Transverse colon (tissue), 4 donors: Measurements from ENCODE around the gene FBXO47. TPM values are rescaled to one million over a fixed set of nuclear protein-coding genes. Genes with fewer than 3 reads are reported as not detected.
"Not testable (repeated sequence)": the region's sequence is repeated elsewhere in the genome, so short reads cannot be mapped to it uniquely, and the experiment has no call there.

Source experiments
- DNase-seq: peaks from one replicate; pipeline ENCODE4 v3.0.0-alpha.2; 2019
- H3K27ac ChIP-seq, 4 donors: fragments of 200-600 bp; sonication (generic); 2 replicates each; pipeline ENCODE4 v1.5.1; 2016 to 2018; ENCODE audit warnings: inconsistent platforms in 4 of 4
- H3K27me3 ChIP-seq: fragments of 200-600 bp; sonication (generic); 2 replicates; pipeline ENCODE4 v1.5.1; 2017; ENCODE audit warnings: inconsistent platforms
- H3K36me3 ChIP-seq, 4 donors: fragments of 200-600 bp; sonication (generic); 2 replicates each; pipeline ENCODE4 v1.5.1; 2017 to 2019; ENCODE audit warnings: inconsistent platforms in 4 of 4
- H3K4me1 ChIP-seq, 4 donors: fragments of 200-600 bp; sonication (generic); 2 replicates each; pipeline ENCODE4 v1.5.1; 2017 to 2020; ENCODE audit warnings: inconsistent platforms in 4 of 4
- H3K4me3 ChIP-seq, 4 donors: fragments of 200-600 bp; sonication (generic); 1 replicate in 1 of 4; 2 replicates in 3 of 4; pipeline versions ENCODE4 v1.5.1 to v1.6.1; 2017 to 2019; ENCODE audit warnings: inconsistent platforms in 4 of 4
- H3K9me3 ChIP-seq, 2 donors: fragments of 200-600 bp; sonication (generic); 2 replicates each; pipeline ENCODE4 v1.5.1; 2017 to 2019; ENCODE audit warnings: inconsistent platforms in 2 of 2
- EP300 ChIP-seq: sonication (generic); formaldehyde crosslinking; IDR thresholded peaks from one replicate; pipeline ENCODE4 v1.6.1; 2017; ENCODE audit warnings: antibody characterized with exemption, low read depth
- POLR2A ChIP-seq: fragments of 450-650 bp; IDR thresholded peaks from one replicate; pipeline ENCODE4 v1.6.1; 2016; ENCODE audit warnings: antibody characterized with exemption, mild to moderate bottlenecking, moderate library complexity
- POLR2AphosphoS5 ChIP-seq, 3 donors: sonication (generic); formaldehyde crosslinking; IDR thresholded peaks; one replicate each; pipeline ENCODE4 v1.6.1; 2016; ENCODE audit warnings: antibody characterized with exemption in 3 of 3
- WGBS, 2 donors: methylation state at CpG; one replicate each; pipeline ENCODE4 v1.1.5; 2018; ENCODE audit warnings: low coverage in 1 of 2; 5-methylcytosine and 5-hydroxymethylcytosine counted together
- in situ Hi-C, 4 donors: fragments of 200-750 bp; cut with MboI; loops; one replicate each; pipeline versions ENCODE4 v1.15.0 to v1.15.1; 2017; ENCODE audit warnings: low sequenced_read_pairs in 3 of 4, low pct_ligation_motif_present in 1 of 4, low pct_unique_long_range_greater_than_20kb in 1 of 4
- intact Hi-C: fragments of 100-400 bp; cut with DNase I; formaldehyde crosslinking; loops from one replicate; pipeline ENCODE4 v1.15.1; 2023; ENCODE audit warnings: low total_unique reads
- total RNA-seq, 4 donors: library from RNA; depleted of rRNA; stranded (reverse); fragments of >200 nt; gene quantifications; one replicate each; pipeline ENCODE4 v1.1.0, GENCODE V29; 2016
- TF ChIP-seq, protein P1 (sequence below), 5 experiments: fragments of 200-600 bp in 3 of 5; fragments of 450-650 bp in 2 of 5; sonication (generic) in 3 of 5; IDR thresholded peaks; 1 replicate in 2 of 5; 2 replicates in 3 of 5; pipeline ENCODE4 v1.5.1; 2016 to 2017; ENCODE audit warnings: antibody characterized with exemption in 5 of 5, inconsistent platforms in 3 of 5, mild to moderate bottlenecking in 2 of 5, moderate library complexity in 1 of 5

Gene FBXO47
- total RNA-seq, 4 donors from 2014 or later: not detected

DNA sequence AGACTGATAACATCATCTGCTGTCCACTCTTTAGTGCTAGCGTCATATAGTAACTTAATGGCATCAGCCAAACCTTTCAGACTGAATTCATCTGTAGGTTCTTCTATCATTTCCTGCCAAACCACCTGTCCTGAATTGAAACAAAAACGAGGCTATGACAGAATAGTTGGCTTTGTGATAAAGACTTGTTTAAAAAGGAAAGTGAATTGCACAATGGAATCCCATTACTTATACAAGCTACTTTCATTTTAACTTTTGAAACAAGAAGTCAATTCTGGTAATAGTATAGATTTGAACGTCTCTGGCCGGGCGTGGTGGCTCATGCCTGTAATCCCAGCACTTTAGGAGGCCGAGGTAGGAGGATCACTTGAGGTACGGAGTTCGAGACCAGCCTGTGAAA, 23.6 kb downstream of the FBXO47 start:
- Histone ChIP-seq H3K27ac (no peak overlapping the region), H3K4me3 (no peak overlapping the region), H3K9me3 (no peaks in the 10 kb centered on the region), H3K4me1 (peaks cover 0 to 8% (median 2%) of the 10 kb centered on the region in 4 donors), H3K36me3 (no peaks in the 10 kb centered on the region), H3K27me3 (peaks cover under 1% of the 10 kb centered on the region)
- 45 to 47% methylated on average over 8 of the region's 8 CpGs for WGBS, 2 donors
- no peak for TF ChIP-seq POLR2AphosphoS5 (IDR thresholded peaks at IDR 0.05)
- TF ChIP-seq POLR2A: no peak
- TF ChIP-seq EP300: no peak
- TF ChIP-seq, protein P1, sequence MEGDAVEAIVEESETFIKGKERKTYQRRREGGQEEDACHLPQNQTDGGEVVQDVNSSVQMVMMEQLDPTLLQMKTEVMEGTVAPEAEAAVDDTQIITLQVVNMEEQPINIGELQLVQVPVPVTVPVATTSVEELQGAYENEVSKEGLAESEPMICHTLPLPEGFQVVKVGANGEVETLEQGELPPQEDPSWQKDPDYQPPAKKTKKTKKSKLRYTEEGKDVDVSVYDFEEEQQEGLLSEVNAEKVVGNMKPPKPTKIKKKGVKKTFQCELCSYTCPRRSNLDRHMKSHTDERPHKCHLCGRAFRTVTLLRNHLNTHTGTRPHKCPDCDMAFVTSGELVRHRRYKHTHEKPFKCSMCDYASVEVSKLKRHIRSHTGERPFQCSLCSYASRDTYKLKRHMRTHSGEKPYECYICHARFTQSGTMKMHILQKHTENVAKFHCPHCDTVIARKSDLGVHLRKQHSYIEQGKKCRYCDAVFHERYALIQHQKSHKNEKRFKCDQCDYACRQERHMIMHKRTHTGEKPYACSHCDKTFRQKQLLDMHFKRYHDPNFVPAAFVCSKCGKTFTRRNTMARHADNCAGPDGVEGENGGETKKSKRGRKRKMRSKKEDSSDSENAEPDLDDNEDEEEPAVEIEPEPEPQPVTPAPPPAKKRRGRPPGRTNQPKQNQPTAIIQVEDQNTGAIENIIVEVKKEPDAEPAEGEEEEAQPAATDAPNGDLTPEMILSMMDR (IDR thresholded peaks at IDR 0.05): no peak
- intact Hi-C loops (no loop called here), in situ Hi-C loops (no loop called here)
- no peak for DNase-seq

DNA sequence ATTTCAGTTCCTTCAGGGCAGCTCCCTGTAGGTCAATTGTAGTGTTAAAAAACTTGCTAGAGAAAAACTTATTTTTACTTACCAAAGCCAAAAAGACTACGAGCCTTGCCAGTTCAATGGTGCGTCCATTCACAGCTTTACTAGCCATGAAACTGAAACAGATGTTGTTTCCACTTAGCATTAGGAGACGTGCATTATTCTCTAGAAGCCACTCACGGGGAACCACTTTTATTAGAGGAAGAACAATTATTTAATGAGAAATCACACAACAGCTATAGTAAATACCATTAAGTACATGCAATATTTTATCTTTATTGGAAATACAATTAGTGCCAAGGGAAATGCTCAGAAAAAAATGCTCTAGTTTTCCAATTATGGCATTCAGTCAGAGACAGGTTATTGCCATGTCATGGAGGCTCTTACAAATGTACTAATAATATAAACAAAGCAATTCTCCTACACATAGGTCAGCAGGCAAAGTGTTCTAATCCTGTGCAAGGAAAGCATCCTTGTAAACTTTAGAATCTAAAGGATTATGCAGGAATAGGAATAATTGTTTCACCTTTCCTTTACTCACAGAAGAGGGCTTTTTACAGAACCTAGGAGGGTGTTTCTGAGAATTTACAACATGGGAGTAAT, 24.4 kb downstream of the FBXO47 start:
- H3K27me3 ChIP-seq: peaks cover 7% of the 10 kb centered on the region
- DNase-seq: no peak
- H3K4me1 ChIP-seq: peaks cover 0 to 8% (median 2%) of the 10 kb centered on the region in 4 donors
- intact Hi-C loops: no loop called here
- in situ Hi-C loops: no loop called here
- no peaks in the 10 kb centered on the region for H3K9me3 ChIP-seq
- 42 to 45% methylated on average over 4 of the region's 4 CpGs for WGBS, 2 donors
- no peaks in the 10 kb centered on the region for H3K36me3 ChIP-seq
- H3K27ac ChIP-seq: no peak overlapping the region
- TF ChIP-seq, protein P1 (IDR thresholded peaks at IDR 0.05): no peak
- TF ChIP-seq EP300: no peak
- TF ChIP-seq POLR2AphosphoS5 (IDR thresholded peaks at IDR 0.05): no peak
- no peak for TF ChIP-seq POLR2A
- no peak overlapping the region for H3K4me3 ChIP-seq

DNA sequence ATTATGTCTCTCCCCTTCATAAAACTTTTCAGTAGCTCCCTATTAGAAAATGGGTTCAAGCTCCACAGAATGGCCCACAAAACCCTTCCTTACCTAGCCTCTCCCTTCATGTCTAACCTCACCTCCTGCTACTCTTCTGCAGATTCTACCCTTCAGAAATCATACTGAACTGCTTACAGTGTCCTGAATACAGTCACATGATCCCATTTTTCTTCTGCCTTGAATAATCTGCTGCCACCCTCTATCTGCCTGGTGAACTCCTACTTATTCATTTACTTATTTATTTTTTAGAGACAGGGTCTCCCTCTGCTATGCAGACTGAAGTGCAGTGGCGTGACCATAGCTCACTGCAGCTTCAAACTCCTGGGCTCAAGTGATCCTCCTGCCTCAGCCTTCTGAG, 26.8 kb downstream of the FBXO47 start:
- no peaks in the 10 kb centered on the region for H3K9me3 ChIP-seq
- H3K27me3 ChIP-seq: peaks cover 13% of the 10 kb centered on the region
- in situ Hi-C loops: no loop called here
- no peak for DNase-seq
- WGBS, 2 donors: 100% methylated on average over 1 of the region's 1 CpG; no CpG with 5 or more reads in 1 of the 2 donors
- TF ChIP-seq, protein P1 (IDR thresholded peaks at IDR 0.05): no peak
- no peak for TF ChIP-seq POLR2AphosphoS5 (IDR thresholded peaks at IDR 0.05)
- TF ChIP-seq POLR2A: no peak
- no peak for TF ChIP-seq EP300
- peaks cover 0 to 8% (median 2%) of the 10 kb centered on the region in 4 donors for H3K4me1 ChIP-seq
- H3K36me3 ChIP-seq: no peaks in the 10 kb centered on the region
- H3K4me3 ChIP-seq: no peak overlapping the region
- H3K27ac ChIP-seq: no peak overlapping the region
- intact Hi-C loops: no loop called here

DNA sequence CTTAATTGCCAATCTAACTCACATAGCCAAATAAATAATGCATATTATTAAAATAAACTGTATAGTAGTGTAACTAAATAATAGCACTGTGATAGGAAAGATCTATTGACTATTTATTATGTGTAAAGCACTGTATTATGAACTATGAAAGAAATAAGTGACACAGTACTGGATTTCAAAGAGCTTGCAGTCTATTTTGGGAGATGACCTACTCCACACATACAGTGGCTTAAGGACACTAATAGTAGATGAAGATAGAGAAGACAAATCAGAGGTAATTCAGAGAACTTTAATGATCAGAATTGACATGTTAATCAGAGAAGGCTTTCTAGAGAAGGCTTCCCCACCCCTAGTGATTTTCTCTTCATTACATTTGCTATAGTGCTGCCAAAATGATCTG, 27.2 kb downstream of the FBXO47 start:
- H3K36me3 ChIP-seq: no peaks in the 10 kb centered on the region
- H3K4me3 ChIP-seq: no peak overlapping the region
- peaks cover 13% of the 10 kb centered on the region for H3K27me3 ChIP-seq
- intact Hi-C loops (no loop called here), in situ Hi-C loops (no loop called here)
- H3K4me1 ChIP-seq: peaks cover 0 to 8% (median 2%) of the 10 kb centered on the region in 4 donors
- no peaks in the 10 kb centered on the region for H3K9me3 ChIP-seq
- no peak overlapping the region for H3K27ac ChIP-seq
- DNase-seq: no peak
- TF ChIP-seq POLR2A (no peak), EP300 (no peak), POLR2AphosphoS5 (IDR thresholded peaks at IDR 0.05) (no peak)
- TF ChIP-seq, protein P1 (IDR thresholded peaks at IDR 0.05): no peak

DNA sequence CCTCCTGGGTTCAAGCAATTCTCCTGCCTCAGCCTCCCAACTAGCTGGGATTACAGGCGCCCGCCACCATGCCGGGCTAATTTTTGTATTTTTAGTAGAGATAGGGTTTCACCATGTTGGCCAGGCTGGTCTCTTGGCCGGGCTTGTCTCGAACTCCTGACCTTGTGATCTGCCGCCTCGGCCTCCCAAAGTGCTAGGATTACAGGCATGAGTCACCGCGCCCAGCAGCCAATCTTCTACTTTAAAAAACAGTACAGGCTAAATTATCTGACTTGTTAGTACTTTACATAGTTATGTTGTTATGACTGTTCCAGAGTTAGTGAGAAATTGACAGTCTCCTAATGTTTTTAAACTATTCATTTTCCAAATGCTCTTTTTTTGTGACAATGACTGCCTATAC, 33.2 kb downstream of the FBXO47 start:
- WGBS, 2 donors: 69% methylated on average over 9 of the region's 9 CpGs; no CpG with 5 or more reads in 1 of the 2 donors
- H3K27me3 ChIP-seq: peaks cover 13% of the 10 kb centered on the region
- intact Hi-C loops, H3K4me1 ChIP-seq, H3K36me3 ChIP-seq, H3K4me3 ChIP-seq, DNase-seq, H3K9me3 ChIP-seq, H3K27ac ChIP-seq, in situ Hi-C loops: not testable (repeated sequence)

DNA sequence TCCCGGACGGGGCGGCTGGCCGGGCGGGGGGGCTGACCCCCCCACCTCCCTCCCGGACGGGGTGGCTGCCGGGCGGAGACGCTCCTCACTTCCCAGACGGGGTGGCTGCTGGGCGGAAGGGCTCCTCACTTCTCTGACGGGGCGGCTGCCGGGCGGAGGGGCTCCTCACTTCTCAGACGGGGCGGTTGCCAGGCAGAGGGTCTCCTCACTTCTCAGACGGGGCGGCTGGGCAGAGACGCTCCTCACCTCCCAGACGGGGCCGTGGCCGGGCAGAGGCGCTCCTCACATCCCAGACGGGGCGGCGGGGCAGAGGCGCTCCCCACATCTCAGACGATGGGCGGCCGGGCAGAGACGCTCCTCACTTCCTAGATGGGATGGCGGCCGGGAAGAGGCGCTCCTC, 36.4 kb downstream of the FBXO47 start:
- H3K9me3 ChIP-seq, H3K27ac ChIP-seq, H3K27me3 ChIP-seq, intact Hi-C loops, in situ Hi-C loops, H3K4me1 ChIP-seq, DNase-seq, H3K4me3 ChIP-seq, H3K36me3 ChIP-seq: not testable (repeated sequence)
- 98% methylated on average over 19 of the region's 36 CpGs; no CpG with 5 or more reads in 1 of the 2 donors for WGBS, 2 donors
